DND-41 (cell line): Measurements from ENCODE around the gene JAK2.

Experiments
- EZH2 ChIP-seq: IDR thresholded peaks from 3 replicates; pipeline ENCODE4 v1.6.1; 2012; ENCODE audit warnings: borderline replicate concordance, low read depth, mild to moderate bottlenecking, moderate library complexity, low read length, inconsistent platforms; ENCODE audit not compliant: severe bottlenecking
- TF ChIP-seq, protein P1 (sequence below): IDR thresholded peaks from 2 replicates; pipeline ENCODE4 v1.5.1; 2012; ENCODE audit warnings: borderline replicate concordance, low read length, moderate library complexity, mild to moderate bottlenecking; ENCODE audit not compliant: poor library complexity, severe bottlenecking; ENCODE audit errors: extremely low read depth

DNA sequence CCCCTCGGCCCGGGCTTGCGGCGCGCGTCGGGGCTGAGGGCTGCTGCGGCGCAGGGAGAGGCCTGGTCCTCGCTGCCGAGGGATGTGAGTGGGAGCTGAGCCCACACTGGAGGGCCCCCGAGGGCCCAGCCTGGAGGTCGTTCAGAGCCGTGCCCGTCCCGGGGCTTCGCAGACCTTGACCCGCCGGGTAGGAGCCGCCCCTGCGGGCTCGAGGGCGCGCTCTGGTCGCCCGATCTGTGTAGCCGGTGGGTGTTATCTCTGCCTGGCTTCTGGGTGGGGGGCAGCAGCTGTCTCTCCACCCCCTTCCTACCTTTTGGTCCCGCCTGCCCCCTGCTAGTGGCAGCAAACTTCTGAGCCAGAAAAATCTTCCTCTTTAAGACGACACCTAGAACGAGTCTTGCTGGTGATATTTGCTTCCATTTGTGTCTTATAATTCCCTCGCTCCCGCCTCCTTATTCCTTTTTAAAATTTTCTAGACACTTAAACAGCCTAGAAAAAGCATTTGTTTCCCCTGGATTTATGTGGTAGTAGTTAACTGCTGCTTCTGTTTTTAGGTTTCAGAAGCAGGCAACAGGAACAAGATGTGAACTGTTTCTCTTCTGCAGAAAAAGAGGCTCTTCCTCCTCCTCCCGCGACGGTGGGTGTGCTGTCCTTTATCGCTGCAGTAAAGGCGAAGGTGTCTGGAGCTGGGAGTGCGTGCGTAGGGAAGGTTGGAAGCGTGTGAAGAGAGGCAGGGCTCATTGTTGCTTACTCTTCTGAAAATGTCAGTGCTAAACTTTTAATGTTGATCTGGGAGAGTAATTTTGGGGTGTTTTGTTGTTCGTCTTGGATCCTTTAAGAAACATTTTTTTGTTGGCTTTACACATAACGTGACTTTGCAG lies 554 bp downstream of the JAK2 start:
- TF ChIP-seq, protein P1, sequence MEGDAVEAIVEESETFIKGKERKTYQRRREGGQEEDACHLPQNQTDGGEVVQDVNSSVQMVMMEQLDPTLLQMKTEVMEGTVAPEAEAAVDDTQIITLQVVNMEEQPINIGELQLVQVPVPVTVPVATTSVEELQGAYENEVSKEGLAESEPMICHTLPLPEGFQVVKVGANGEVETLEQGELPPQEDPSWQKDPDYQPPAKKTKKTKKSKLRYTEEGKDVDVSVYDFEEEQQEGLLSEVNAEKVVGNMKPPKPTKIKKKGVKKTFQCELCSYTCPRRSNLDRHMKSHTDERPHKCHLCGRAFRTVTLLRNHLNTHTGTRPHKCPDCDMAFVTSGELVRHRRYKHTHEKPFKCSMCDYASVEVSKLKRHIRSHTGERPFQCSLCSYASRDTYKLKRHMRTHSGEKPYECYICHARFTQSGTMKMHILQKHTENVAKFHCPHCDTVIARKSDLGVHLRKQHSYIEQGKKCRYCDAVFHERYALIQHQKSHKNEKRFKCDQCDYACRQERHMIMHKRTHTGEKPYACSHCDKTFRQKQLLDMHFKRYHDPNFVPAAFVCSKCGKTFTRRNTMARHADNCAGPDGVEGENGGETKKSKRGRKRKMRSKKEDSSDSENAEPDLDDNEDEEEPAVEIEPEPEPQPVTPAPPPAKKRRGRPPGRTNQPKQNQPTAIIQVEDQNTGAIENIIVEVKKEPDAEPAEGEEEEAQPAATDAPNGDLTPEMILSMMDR: no peak
- no peak for TF ChIP-seq EZH2
